ENCODE results near the gene STAG2. TPM values are rescaled to one million over a fixed set of nuclear protein-coding genes. Genes with fewer than 3 reads are reported as not detected.

The STAG2 gene
- total and polyA plus RNA-seq, 2 experiments from 2014 or later: 68.8 to 92.8 TPM

- no peak overlapping the region for H3K27ac Mint-ChIP-seq
- no peak for ATAC-seq
Measured at GRCh38 chrX:124016825-124017224, 55.3 kb downstream of the STAG2 start.

DNA sequence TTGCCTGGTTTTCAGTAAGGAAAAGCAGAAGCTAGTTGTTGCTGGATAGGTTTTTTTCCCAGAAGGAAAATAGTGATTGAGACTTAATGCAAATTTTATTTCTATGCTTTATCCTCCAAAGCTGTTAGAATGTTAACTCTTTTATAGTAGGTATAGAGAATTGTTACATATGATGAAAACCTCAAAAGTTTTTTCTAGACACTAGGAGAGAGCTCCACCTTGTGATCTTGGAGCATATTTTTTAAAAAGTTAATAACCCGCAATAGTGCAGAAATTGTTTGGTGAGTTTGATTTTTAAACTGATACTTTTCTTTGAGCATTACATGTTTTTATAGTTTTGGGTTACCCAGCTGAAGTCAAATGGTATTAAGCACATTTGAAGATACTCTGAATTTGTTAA is 56.5 kb downstream of the STAG2 start:
- no peak overlapping the region for H3K4me2 ChIP-seq
- no peaks in the 10 kb centered on the region for H3F3A ChIP-seq (replicated peaks; ENCODE audit: low read depth)
- peaks cover 96% of the 10 kb centered on the region for H3K79me2 ChIP-seq (replicated peaks; ENCODE audit: insufficient read depth)
- no peak overlapping the region for H2AFZ ChIP-seq
- Mint-ChIP-seq H3K36me3 (ENCODE audit: low read depth) (no peaks in the 10 kb centered on the region; the same call in 1 of the 3 replicates), H3K27me3 (ENCODE audit: insufficient read depth, low read depth, poor library complexity) (no peaks in the 10 kb centered on the region), H3K9me3 (no peaks in the 10 kb centered on the region), H3K27ac (no peak overlapping the region), H3K4me1 (no peaks in the 10 kb centered on the region; the same call in 1 of the 3 replicates), H3K4me3 (no peak overlapping the region)
- H3K36me3 ChIP-seq (ENCODE audit: insufficient read depth): no peaks in the 10 kb centered on the region
- H3K27me3 ChIP-seq (ENCODE audit: insufficient read depth): no peaks in the 10 kb centered on the region
- ATAC-seq (no peak), DNase-seq (ENCODE audit: low spot score) (no peak)
- H3K4me1 ChIP-seq (ENCODE audit: insufficient read depth): no peaks in the 10 kb centered on the region
- H3K9me2 ChIP-seq (ENCODE audit: insufficient read depth): no peaks in the 10 kb centered on the region
- no peak overlapping the region for H3K27ac ChIP-seq (ENCODE audit: low read depth)
- no peak overlapping the region for H3K4me3 ChIP-seq
- H4K20me1 ChIP-seq (replicated peaks; ENCODE audit: insufficient read depth): peaks cover 5% of the 10 kb centered on the region; the same call in 1 of the 2 replicates
- TF ChIP-seq, protein P1, sequence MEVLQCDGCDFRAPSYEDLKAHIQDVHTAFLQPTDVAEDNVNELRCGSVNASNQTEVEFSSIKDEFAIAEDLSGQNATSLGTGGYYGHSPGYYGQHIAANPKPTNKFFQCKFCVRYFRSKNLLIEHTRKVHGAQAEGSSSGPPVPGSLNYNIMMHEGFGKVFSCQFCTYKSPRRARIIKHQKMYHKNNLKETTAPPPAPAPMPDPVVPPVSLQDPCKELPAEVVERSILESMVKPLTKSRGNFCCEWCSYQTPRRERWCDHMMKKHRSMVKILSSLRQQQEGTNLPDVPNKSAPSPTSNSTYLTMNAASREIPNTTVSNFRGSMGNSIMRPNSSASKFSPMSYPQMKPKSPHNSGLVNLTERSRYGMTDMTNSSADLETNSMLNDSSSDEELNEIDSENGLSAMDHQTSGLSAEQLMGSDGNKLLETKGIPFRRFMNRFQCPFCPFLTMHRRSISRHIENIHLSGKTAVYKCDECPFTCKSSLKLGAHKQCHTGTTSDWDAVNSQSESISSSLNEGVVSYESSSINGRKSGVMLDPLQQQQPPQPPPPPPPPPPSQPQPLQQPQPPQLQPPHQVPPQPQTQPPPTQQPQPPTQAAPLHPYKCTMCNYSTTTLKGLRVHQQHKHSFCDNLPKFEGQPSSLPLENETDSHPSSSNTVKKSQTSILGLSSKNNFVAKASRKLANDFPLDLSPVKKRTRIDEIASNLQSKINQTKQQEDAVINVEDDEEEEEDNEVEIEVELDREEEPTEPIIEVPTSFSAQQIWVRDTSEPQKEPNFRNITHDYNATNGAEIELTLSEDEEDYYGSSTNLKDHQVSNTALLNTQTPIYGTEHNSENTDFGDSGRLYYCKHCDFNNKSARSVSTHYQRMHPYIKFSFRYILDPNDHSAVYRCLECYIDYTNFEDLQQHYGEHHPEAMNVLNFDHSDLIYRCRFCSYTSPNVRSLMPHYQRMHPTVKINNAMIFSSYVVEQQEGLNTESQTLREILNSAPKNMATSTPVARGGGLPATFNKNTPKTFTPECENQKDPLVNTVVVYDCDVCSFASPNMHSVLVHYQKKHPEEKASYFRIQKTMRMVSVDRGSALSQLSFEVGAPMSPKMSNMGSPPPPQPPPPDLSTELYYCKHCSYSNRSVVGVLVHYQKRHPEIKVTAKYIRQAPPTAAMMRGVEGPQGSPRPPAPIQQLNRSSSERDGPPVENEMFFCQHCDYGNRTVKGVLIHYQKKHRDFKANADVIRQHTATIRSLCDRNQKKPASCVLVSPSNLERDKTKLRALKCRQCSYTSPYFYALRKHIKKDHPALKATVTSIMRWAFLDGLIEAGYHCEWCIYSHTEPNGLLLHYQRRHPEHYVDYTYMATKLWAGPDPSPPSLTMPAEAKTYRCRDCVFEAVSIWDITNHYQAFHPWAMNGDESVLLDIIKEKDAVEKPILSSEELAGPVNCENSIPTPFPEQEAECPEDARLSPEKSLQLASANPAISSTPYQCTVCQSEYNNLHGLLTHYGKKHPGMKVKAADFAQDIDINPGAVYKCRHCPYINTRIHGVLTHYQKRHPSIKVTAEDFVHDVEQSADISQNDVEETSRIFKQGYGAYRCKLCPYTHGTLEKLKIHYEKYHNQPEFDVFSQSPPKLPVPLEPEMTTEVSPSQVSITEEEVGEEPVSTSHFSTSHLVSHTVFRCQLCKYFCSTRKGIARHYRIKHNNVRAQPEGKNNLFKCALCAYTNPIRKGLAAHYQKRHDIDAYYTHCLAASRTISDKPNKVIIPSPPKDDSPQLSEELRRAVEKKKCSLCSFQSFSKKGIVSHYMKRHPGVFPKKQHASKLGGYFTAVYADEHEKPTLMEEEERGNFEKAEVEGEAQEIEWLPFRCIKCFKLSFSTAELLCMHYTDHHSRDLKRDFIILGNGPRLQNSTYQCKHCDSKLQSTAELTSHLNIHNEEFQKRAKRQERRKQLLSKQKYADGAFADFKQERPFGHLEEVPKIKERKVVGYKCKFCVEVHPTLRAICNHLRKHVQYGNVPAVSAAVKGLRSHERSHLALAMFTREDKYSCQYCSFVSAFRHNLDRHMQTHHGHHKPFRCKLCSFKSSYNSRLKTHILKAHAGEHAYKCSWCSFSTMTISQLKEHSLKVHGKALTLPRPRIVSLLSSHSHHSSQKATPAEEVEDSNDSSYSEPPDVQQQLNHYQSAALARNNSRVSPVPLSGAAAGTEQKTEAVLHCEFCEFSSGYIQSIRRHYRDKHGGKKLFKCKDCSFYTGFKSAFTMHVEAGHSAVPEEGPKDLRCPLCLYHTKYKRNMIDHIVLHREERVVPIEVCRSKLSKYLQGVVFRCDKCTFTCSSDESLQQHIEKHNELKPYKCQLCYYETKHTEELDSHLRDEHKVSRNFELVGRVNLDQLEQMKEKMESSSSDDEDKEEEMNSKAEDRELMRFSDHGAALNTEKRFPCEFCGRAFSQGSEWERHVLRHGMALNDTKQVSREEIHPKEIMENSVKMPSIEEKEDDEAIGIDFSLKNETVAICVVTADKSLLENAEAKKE (CRISPR knock-in tag; IDR thresholded peaks at IDR 0.05): no peak
- no peak for TF ChIP-seq EZH2 (IDR thresholded peaks at IDR 0.05; ENCODE audit: low read depth, unreplicated experiment)
- TF ChIP-seq POLR2AphosphoS5 (IDR thresholded peaks at IDR 0.05; ENCODE audit: low read depth): no peak

More at GRCh38 chrX:124016825-124017224, 55.3 kb downstream of the STAG2 start:
- H3K36me3 ChIP-seq (ENCODE audit: insufficient read depth): no peaks in the 10 kb centered on the region
- no peak overlapping the region for H3K4me3 Mint-ChIP-seq
- H3K27me3 ChIP-seq (ENCODE audit: insufficient read depth): no peaks in the 10 kb centered on the region
- no peak overlapping the region for H3K4me3 ChIP-seq
- no peaks in the 10 kb centered on the region for H3K4me1 ChIP-seq (ENCODE audit: insufficient read depth)
- no peaks in the 10 kb centered on the region for H3K36me3 Mint-ChIP-seq (ENCODE audit: low read depth)
- H3K9me3 Mint-ChIP-seq: no peaks in the 10 kb centered on the region
- H3F3A ChIP-seq (replicated peaks; ENCODE audit: low read depth): no peaks in the 10 kb centered on the region
- H3K9me2 ChIP-seq (ENCODE audit: insufficient read depth): no peaks in the 10 kb centered on the region
- no peaks in the 10 kb centered on the region; the same call in 1 of the 3 replicates for H3K4me1 Mint-ChIP-seq
- H3K4me2 ChIP-seq: no peak overlapping the region
- H3K27me3 Mint-ChIP-seq (ENCODE audit: insufficient read depth, low read depth, poor library complexity): no peaks in the 10 kb centered on the region
- DNase-seq (ENCODE audit: low spot score): no peak
- peaks cover 15% of the 10 kb centered on the region for H4K20me1 ChIP-seq (replicated peaks; ENCODE audit: insufficient read depth)
- no peak overlapping the region for H2AFZ ChIP-seq
- TF ChIP-seq EZH2phosphoT487 (IDR thresholded peaks at IDR 0.05; ENCODE audit: unreplicated experiment): no peak
- no peak for TF ChIP-seq ZNF114 (CRISPR knock-in tag; IDR thresholded peaks at IDR 0.05)
- TF ChIP-seq ETS1 (IDR thresholded peaks at IDR 0.05): no peak
- no peak for TF ChIP-seq POLR2AphosphoS5 (IDR thresholded peaks at IDR 0.05; ENCODE audit: low read depth)
- TF ChIP-seq STAT1 (IDR thresholded peaks at IDR 0.05; ENCODE audit: unreplicated experiment): no peak
- no peak for TF ChIP-seq EZH2 (IDR thresholded peaks at IDR 0.05; ENCODE audit: low read depth, unreplicated experiment)
- no peak for TF ChIP-seq CTCF (conservative IDR thresholded peaks at IDR 0.05; ENCODE audit: low read depth in 2 of 2)
- TF ChIP-seq CREB1 (CRISPR knock-in tag; IDR thresholded peaks at IDR 0.05; ENCODE audit: low read depth): no peak
- peaks cover 100% of the 10 kb centered on the region for H3K79me2 ChIP-seq (replicated peaks; ENCODE audit: insufficient read depth)
- no peak overlapping the region for H3K27ac ChIP-seq (ENCODE audit: low read depth)
